ENCODE results near the gene ACADL.

The ACADL gene

GRCh38 chr2:210167227-210167626 is 58.0 kb downstream of the ACADL start:
- no peak for DNase-seq

GRCh38 chr2:210162466-210163124 is 62.7 kb downstream of the ACADL start:
- no peak for DNase-seq

- no peak for DNase-seq
Measured at GRCh38 chr2:210159059-210159458, 66.2 kb downstream of the ACADL start.

DNA sequence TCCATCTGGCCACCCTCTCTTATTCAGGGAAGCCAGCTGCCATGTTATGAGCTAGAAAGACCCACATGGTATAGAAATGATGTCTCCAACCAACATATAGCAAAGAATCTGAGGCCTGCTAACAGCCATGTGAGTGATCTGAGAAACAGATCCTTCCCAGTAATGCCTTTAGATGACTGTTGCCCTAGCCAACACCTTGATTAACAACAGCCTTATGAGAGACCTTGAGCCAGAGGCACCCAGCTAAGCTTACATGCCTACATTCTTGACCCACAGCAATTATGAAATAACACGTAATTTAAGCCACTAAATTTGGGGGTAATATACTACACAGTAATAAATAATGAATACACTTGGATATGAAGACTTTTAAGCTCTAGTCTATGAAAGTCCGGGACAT is 67.0 kb downstream of the ACADL start:
- no peak for DNase-seq

DNA sequence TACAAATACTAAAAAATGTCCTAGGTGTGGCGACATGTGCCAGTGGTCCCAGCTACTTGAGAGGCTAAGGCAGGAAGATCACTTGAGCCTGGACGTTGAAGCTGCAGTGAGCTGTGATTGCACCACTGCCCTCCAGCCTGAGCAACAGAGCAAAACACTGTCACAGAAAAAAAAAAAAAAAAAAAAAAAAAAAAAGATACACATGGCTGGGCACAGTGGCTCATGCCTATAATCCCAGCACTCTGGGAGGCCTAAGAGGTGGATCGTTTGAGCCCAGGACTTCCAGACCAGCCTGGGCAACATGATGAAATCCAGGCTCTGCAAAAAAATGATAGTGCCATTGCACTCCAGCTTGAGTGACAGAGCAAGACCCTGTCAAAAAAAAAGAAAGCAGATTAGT is 67.7 kb downstream of the ACADL start:
- no peak for DNase-seq

GRCh38 chr2:210147614-210148013 is 77.6 kb downstream of the ACADL start:
- no peak for DNase-seq

Data from SHP77 treated with DMSO at 0.1 percent for 48 hours (cell line).